Breast epithelium (tissue), 3 donors: Measurements from ENCODE around the gene DGKA. TPM values are rescaled to one million over a fixed set of nuclear protein-coding genes. Genes with fewer than 3 reads are reported as not detected.

Source experiments
- total RNA-seq, 3 donors: library from RNA; depleted of rRNA; stranded (reverse); fragments of >200 nt; gene quantifications; one replicate each; pipeline ENCODE4 v1.1.0, GENCODE V29; 2016

The DGKA gene
- total RNA-seq, 3 donors from 2014 or later, result 25.1 to 50.5 (median 44.2) TPM

Other genes with a start within 250 kb of the DGKA start
- gene ITGA7, start 223.3 kb upstream of the DGKA start, total RNA-seq, result 100 to 1,000 TPM in 1 of 3 donors, 10 to 100 TPM in 2; 20.5 to 190 (median 33.1) TPM
- gene BLOC1S1, start 215.1 kb upstream of the DGKA start, total RNA-seq, result 100 to 1,000 TPM; 141 to 238 (median 162) TPM
- gene RDH5, start 210.8 kb upstream of the DGKA start, total RNA-seq, result 10 to 100 TPM; 18.9 to 90.9 (median 21.6) TPM
- 100 to 1,000 TPM; 540 to 910 (median 777) TPM for gene CD63, start 202.2 kb upstream of the DGKA start, total RNA-seq
- 1 to 10 TPM in 1 of 3 donors, under 1 TPM in 2; 0.64 to 1.6 (median 0.88) TPM for gene GDF11, start 188.0 kb upstream of the DGKA start, total RNA-seq
- 10 to 100 TPM; 54.7 to 64.3 (median 55.3) TPM for gene SARNP, start 113.4 kb upstream of the DGKA start, total RNA-seq
- 10 to 100 TPM; 13.1 to 28.5 (median 21.0) TPM for gene ORMDL2, start 113.1 kb upstream of the DGKA start, total RNA-seq
- 10 to 100 TPM; 31.0 to 46.2 (median 36.1) TPM for gene DNAJC14, start 101.6 kb upstream of the DGKA start, total RNA-seq
- 10 to 100 TPM; 21.9 to 50.6 (median 47.9) TPM for gene MMP19, start 88.2 kb upstream of the DGKA start, total RNA-seq
- gene PYM1, start 3.3 kb upstream of the DGKA start, total RNA-seq, result 10 to 100 TPM; 25.9 to 38.1 (median 33.0) TPM
- gene PMEL, start 34.9 kb downstream of the DGKA start, total RNA-seq, result 10 to 100 TPM in 1 of 3 donors, 1 to 10 TPM in 2; 4.7 to 18.7 (median 7.4) TPM
- gene CDK2, start 35.7 kb downstream of the DGKA start, total RNA-seq, result 10 to 100 TPM in 2 of 3 donors, 1 to 10 TPM in 1; 8.2 to 27.2 (median 27.1) TPM
- gene RAB5B, start 42.9 kb downstream of the DGKA start, total RNA-seq, result 10 to 100 TPM; 74.9 to 98.8 (median 75.7) TPM
- 10 to 100 TPM; 24.6 to 30.2 (median 29.9) TPM for gene SUOX, start 66.1 kb downstream of the DGKA start, total RNA-seq
- 1 to 10 TPM; 2.9 to 4.6 (median 4.2) TPM for gene IKZF4, start 89.9 kb downstream of the DGKA start, total RNA-seq
- 1,000 to 10,000 TPM in 1 of 3 donors, 100 to 1,000 TPM in 2; 557 to 1,840 (median 572) TPM for gene RPS26, start 110.8 kb downstream of the DGKA start, total RNA-seq
- gene ERBB3, start 149.0 kb downstream of the DGKA start, total RNA-seq, result 100 to 1,000 TPM in 2 of 3 donors, under 1 TPM in 1; 0.48 to 187 (median 119) TPM
- 100 to 1,000 TPM in 2 of 3 donors, 10 to 100 TPM in 1; 94.4 to 134 (median 116) TPM for gene PA2G4, start 173.4 kb downstream of the DGKA start, total RNA-seq
- 1,000 to 10,000 TPM; 3,675 to 5,580 (median 4,429) TPM for gene RPL41, start 185.5 kb downstream of the DGKA start, total RNA-seq
- 1 to 10 TPM; 3.6 to 4.8 (median 4.7) TPM for gene ZC3H10, start 187.1 kb downstream of the DGKA start, total RNA-seq
- 100 to 1,000 TPM; 132 to 243 (median 146) TPM for gene ESYT1, start 197.1 kb downstream of the DGKA start, total RNA-seq
- 10 to 100 TPM; 29.6 to 52.8 (median 43.2) TPM for gene MYL6B, start 221.4 kb downstream of the DGKA start, total RNA-seq
- gene MYL6, start 227.2 kb downstream of the DGKA start, total RNA-seq, result 1,000 to 10,000 TPM; 1,725 to 2,481 (median 1,981) TPM